ENCODE data around the gene WDR3. TPM values are rescaled to one million over a fixed set of nuclear protein-coding genes. Genes with fewer than 3 reads are reported as not detected.
A peak's percentile ranks its signal among the peaks of the same experiment; 100 is the strongest.

WDR3 gene
- total RNA-seq, 1 experiment from 2014 or later = 35.1 TPM

GRCh38 chr1:117952386-117952785 is 22.8 kb downstream of the WDR3 start:
- no peak for DNase-seq (ENCODE audit: low read depth)

- DNase-seq (ENCODE audit: low read depth) = peak; percentile 7
Observed at GRCh38 chr1:117959364-117959763, 29.8 kb downstream of the WDR3 start.

DNA sequence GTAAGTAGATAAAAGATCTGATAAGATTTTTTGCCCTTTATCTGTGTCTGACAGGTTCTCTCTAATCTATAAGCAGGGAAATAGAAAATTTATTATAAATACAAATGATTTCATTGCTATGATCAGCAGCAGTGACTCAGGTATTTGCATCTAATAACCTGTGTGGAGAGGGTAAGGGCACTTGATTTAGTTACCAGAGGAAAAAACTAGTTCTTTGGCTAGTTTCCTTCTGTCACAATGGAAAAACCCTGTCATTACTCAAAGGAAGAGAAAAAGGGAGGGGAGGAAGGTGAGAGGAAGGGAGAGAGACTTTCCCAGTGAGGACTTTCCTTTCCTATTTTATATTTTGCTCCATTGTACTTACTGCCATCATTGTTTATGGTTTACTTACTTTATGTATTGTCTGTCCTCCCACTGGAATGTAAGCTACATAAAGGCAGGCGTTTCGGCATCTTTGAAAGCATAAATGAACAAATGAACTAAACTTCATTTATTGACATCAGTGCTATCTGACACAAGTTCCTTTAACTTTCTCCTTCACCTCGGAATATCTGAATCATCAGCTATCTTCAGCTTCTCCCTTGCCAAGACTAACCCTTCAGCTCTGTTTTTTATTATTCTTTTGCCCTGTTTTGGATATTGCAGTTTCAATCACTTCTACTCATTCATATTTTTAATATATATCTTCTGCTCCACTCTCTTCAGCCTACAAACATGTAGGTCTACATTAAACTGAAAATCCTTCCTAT is 34.9 kb downstream of the WDR3 start:
- DNase-seq (ENCODE audit: low read depth) = no peak

DNA sequence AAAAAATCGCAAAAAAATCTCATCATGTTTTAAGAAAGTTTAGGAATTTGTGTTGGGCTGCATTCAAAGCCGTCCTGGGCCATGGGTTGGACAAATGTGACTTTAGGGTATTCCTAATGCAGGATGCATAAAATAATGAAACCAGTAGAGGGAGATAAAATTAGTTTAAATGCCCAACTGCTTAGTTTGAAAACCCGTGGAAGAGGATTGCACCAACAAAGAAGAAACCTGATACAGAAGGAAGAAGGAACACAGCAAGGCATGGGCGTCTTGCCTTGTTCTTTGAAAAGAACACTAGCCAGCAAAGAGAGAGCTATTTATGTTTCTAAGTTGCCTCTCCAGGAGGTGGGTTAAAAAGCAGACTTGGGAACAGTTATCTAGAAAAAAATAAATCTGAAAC is 37.9 kb downstream of the WDR3 start:
- DNase-seq (ENCODE audit: low read depth) = peak; percentile 54

DNA sequence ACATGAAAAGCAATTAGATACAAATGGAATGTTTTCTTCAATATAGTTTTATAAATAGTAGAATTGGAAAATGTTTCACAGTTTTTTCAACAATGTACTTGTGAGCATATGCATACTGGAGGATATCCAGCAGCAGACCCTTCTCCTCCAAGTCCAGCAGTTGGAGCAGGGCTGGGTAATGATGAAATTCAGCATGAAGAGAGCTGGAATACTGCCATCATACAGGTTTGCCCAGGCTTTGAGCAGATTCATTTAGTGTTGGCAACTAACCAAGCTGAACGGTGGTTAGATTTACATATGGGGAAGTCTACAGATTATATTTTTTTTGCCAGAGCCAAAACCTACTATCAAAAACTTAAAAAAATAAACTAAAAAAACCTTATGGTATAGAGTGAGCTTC is 38.3 kb downstream of the WDR3 start:
- DNase-seq (ENCODE audit: low read depth) = no peak

- no peak for DNase-seq (ENCODE audit: low read depth)
Observed at GRCh38 chr1:117970252-117970651, 40.7 kb downstream of the WDR3 start.

GRCh38 chr1:117971777-117972176 is 42.2 kb downstream of the WDR3 start:
- DNase-seq (ENCODE audit: low read depth) = no peak

DNA sequence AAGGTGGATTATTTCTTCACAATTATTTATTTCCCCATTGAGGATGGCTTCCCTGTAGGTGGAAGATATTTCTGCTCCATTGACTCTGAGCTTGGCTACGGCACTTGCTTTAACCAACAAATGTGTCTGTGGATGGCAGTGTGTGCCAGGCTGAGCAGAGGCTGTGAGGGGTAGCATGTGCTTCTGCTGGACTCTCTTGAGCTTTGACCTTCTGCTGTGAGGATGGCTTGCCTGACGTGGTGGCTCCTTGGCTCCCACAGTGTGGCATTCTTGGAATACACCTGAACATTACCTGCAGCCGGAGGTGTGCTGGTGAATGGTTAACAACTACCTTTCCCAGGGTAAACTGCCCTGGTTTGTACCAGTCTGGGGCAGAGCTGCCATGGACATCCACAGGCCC is 46.8 kb downstream of the WDR3 start:
- DNase-seq (ENCODE audit: low read depth) = no peak

- no peak for DNase-seq (ENCODE audit: low read depth)
Observed at GRCh38 chr1:117981455-117982192, 52.1 kb downstream of the WDR3 start.

GRCh38 chr1:117985239-117985638 is 55.7 kb downstream of the WDR3 start:
- no peak for DNase-seq (ENCODE audit: low read depth)

GRCh38 chr1:117985973-117986372 is 56.4 kb downstream of the WDR3 start:
- DNase-seq (ENCODE audit: low read depth) = no peak

GRCh38 chr1:118004312-118004711 is 74.8 kb downstream of the WDR3 start:
- DNase-seq (ENCODE audit: low read depth) = no peak

DNA sequence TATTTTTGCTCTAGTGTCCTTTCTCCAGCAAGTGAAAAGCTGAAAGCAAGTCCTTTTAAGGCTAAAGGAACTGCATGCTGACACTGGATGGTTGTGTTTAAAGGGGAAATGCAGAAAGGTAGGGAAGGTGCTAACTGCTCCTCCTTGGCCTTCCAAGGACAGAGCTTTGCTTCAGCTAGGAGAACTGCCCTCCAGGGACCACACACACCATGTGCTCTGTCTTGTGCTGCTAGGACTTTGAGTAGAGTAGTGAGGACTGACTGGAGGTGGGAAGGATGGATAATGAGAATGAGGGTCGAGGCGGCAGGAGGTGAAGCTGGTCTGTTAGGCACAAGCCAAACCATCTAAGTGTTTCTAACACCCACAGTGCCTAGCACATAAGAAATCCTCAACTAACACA is 77.9 kb downstream of the WDR3 start:
- DNase-seq (ENCODE audit: low read depth) = no peak

GRCh38 chr1:118008011-118008410 is 78.5 kb downstream of the WDR3 start:
- DNase-seq (ENCODE audit: low read depth) = no peak

- DNase-seq (ENCODE audit: low read depth) = no peak
Observed at GRCh38 chr1:118012515-118013124, 83.1 kb downstream of the WDR3 start.

GRCh38 chr1:118013336-118013735 is 83.8 kb downstream of the WDR3 start:
- DNase-seq (ENCODE audit: low read depth) = no peak

DNA sequence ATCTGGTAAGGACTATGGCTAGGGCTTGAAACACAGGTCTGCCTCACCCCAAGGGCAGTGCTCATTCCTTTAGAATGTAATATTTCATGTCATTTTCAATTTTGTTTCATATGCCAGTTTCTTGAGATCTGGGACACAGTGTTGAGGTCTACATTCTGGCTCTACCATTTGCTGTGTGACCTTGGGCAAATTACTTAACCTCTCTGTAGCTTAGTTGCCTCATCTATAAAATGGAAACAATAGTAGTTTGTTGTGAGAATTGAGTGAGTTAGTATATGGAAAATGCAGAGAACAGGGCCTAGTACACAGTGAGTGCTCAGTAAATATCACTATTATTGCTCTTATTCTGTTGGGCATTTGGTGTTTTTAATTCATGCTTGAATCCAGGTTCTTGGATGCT is 84.4 kb downstream of the WDR3 start:
- no peak for DNase-seq (ENCODE audit: low read depth)

Other genes with a start within 250 kb of the WDR3 start
- 13.9 and 17.9 TPM in 2 replicates for gene GDAP2, start 118 bp upstream of the WDR3 start, total RNA-seq (2014; rRNA removed)

All from LHCN-M2 (cell line).